Measurements from ENCODE around the gene NR2C2.

DNA sequence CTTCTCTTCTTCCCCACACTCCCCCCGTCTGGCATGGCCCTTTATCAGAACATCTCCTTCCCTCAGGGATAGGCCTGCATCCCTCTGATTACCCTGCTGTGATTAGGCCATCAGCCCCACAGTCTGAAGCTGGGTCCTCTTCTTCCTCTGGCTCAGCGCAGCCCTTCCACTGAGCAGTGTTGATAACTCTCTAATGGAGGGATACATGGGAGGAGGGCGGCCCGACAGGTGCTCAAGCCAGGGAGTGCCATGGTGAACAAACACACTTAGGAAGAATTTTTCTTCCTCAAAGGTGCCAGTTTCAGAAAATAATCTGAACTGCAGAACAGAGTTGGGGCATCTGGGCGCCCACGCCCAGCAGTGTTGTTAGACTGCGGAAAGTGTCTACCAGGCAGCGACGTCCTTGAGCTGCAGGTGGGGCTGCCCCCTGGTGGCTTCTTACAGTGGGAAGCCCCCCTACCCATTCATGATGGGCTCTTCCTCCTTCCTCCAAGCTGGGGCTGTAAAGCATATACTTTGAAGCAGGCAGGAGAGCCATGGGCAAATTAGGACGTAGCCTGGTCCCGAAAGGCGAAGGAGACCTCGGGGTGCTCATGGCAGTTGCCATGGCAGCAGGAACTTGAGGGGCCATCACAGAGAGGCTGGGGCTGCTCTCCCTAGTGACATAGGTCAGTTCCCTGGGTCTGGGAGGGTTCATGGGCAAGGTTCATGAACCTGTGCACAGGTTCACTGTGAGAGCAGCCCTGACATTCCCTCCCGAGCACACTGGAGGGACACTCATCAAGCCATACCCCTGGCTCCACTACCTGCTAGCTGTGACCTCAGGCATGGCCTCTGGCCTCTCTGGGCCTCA, 33.2 kb upstream of the NR2C2 start:
- no peak for TF ChIP-seq YY1 (IDR thresholded peaks at IDR 0.05; ENCODE audit: low read depth)
- TF ChIP-seq CEBPB (IDR thresholded peaks at IDR 0.05): no peak
- no peak for TF ChIP-seq CREB1 (IDR thresholded peaks at IDR 0.05; ENCODE audit: low read depth)
- TF ChIP-seq FOXM1 (IDR thresholded peaks at IDR 0.05; ENCODE audit: borderline replicate concordance, low read depth): no peak
- no peak for TF ChIP-seq ZBTB7A (IDR thresholded peaks at IDR 0.05; ENCODE audit: low read depth)
- no peak for TF ChIP-seq NFIC (IDR thresholded peaks at IDR 0.05)
- no peak for TF ChIP-seq EP300 (IDR thresholded peaks at IDR 0.05; ENCODE audit: borderline replicate concordance)
- TF ChIP-seq, protein P1, sequence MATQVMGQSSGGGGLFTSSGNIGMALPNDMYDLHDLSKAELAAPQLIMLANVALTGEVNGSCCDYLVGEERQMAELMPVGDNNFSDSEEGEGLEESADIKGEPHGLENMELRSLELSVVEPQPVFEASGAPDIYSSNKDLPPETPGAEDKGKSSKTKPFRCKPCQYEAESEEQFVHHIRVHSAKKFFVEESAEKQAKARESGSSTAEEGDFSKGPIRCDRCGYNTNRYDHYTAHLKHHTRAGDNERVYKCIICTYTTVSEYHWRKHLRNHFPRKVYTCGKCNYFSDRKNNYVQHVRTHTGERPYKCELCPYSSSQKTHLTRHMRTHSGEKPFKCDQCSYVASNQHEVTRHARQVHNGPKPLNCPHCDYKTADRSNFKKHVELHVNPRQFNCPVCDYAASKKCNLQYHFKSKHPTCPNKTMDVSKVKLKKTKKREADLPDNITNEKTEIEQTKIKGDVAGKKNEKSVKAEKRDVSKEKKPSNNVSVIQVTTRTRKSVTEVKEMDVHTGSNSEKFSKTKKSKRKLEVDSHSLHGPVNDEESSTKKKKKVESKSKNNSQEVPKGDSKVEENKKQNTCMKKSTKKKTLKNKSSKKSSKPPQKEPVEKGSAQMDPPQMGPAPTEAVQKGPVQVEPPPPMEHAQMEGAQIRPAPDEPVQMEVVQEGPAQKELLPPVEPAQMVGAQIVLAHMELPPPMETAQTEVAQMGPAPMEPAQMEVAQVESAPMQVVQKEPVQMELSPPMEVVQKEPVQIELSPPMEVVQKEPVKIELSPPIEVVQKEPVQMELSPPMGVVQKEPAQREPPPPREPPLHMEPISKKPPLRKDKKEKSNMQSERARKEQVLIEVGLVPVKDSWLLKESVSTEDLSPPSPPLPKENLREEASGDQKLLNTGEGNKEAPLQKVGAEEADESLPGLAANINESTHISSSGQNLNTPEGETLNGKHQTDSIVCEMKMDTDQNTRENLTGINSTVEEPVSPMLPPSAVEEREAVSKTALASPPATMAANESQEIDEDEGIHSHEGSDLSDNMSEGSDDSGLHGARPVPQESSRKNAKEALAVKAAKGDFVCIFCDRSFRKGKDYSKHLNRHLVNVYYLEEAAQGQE (IDR thresholded peaks at IDR 0.05; ENCODE audit: low read depth): no peak
